Fibroblast of gingiva (primary cell): ENCODE results near the gene OPRPN.

Experiments
- DNase-seq: peaks from one replicate; pipeline ENCODE4 v3.0.0-alpha.2; 2011; ENCODE audit warnings: low read depth

Gene OPRPN

GRCh38 chr4:70397580-70397979 is at the start of gene OPRPN:
TSS of gene OPRPN (plus strand) at chr4:70397940. CDS start at chr4:70399286, 1,346 bp downstream.
- no peak for DNase-seq

GRCh38 chr4:70356185-70356584 is 41.6 kb upstream of the OPRPN start:
- DNase-seq = no peak

GRCh38 chr4:70359115-70359661 is 38.6 kb upstream of the OPRPN start:
- no peak for DNase-seq

GRCh38 chr4:70360460-70360859 is 37.3 kb upstream of the OPRPN start, which contains the start of gene SMR3A:
TSS of gene SMR3A (plus strand) at chr4:70360760. CDS start at chr4:70362116, 1,356 bp downstream.
- DNase-seq = no peak

GRCh38 chr4:70364002-70364401 is 33.7 kb upstream of the OPRPN start:
- no peak for DNase-seq

- no peak for DNase-seq
Measured at GRCh38 chr4:70365479-70365878, 32.3 kb upstream of the OPRPN start.

GRCh38 chr4:70367813-70368212 is 29.9 kb upstream of the OPRPN start:
- DNase-seq = no peak

GRCh38 chr4:70371987-70372386 is 25.8 kb upstream of the OPRPN start:
- DNase-seq = no peak

- DNase-seq = no peak
Measured at GRCh38 chr4:70372760-70373159, 25.0 kb upstream of the OPRPN start.

- DNase-seq = no peak
Measured at GRCh38 chr4:70380578-70380977, 17.2 kb upstream of the OPRPN start.

- no peak for DNase-seq
Measured at GRCh38 chr4:70382691-70383181, 15.0 kb upstream of the OPRPN start, which contains the start of gene SMR3B. TSS of gene SMR3B (plus strand) at chr4:70383131. CDS start at chr4:70384511, 1,380 bp downstream.

- no peak for DNase-seq
Measured at GRCh38 chr4:70392057-70392776, 5.5 kb upstream of the OPRPN start.

GRCh38 chr4:70399319-70399718 is 1.6 kb downstream of the OPRPN start:
- no peak for DNase-seq

GRCh38 chr4:70402762-70403161 is 5.0 kb downstream of the OPRPN start:
- no peak for DNase-seq

- DNase-seq = no peak
Measured at GRCh38 chr4:70405765-70406164, 8.0 kb downstream of the OPRPN start.

- no peak for DNase-seq
Measured at GRCh38 chr4:70425306-70425705, 27.6 kb downstream of the OPRPN start.

GRCh38 chr4:70426789-70427188 is 29.0 kb downstream of the OPRPN start:
- DNase-seq = no peak

GRCh38 chr4:70437197-70437596 is 39.5 kb downstream of the OPRPN start:
- DNase-seq = no peak

GRCh38 chr4:70442474-70442873 is 44.7 kb downstream of the OPRPN start:
- no peak for DNase-seq

- no peak for DNase-seq
Measured at GRCh38 chr4:70443329-70443728, 45.6 kb downstream of the OPRPN start.

- no peak for DNase-seq
Measured at GRCh38 chr4:70449220-70449619, 51.5 kb downstream of the OPRPN start.

- DNase-seq = no peak
Measured at GRCh38 chr4:70452946-70453345, 55.2 kb downstream of the OPRPN start.
